NCI-H82 treated with DMSO at 0.1 percent for 48 hours (cell line): ENCODE measurements around the gene OR4Q2.
"Not testable (repeated sequence)": the region's sequence is repeated elsewhere in the genome, so short reads cannot be mapped to it uniquely, and the experiment has no call there.

Source experiments
- DNase-seq: peaks from one replicate; lab custom pipeline; 2025; ENCODE audit not compliant: unreplicated experiment; lab: John Stamatoyannopoulos, UW

OR4Q2 gene

GRCh38 chr14:20001863-20002262 is at the start of gene OR4Q2:
Gene OR4Q2 (plus strand): TSS chr14:20002163.
- DNase-seq: no peak

GRCh38 chr14:19969735-19970134 is 32.2 kb upstream of the OR4Q2 start:
- not testable (repeated sequence) for DNase-seq

GRCh38 chr14:19974844-19975243 is 27.1 kb upstream of the OR4Q2 start:
- DNase-seq: no peak

GRCh38 chr14:19975291-19975690 is 26.7 kb upstream of the OR4Q2 start, which contains the start of gene OR4K15:
Gene OR4K15 (plus strand): TSS chr14:19975591. CDS start chr14:19975591, 0 bp downstream.
- DNase-seq: no peak

- DNase-seq: no peak
Measured at GRCh38 chr14:19993438-19993837, 8.5 kb upstream of the OR4Q2 start.

- no peak for DNase-seq
Measured at GRCh38 chr14:20002319-20002718, 356 bp downstream of the OR4Q2 start.

- DNase-seq: no peak
Measured at GRCh38 chr14:20008156-20008555, 6.2 kb downstream of the OR4Q2 start.

GRCh38 chr14:20019257-20019865 is 17.4 kb downstream of the OR4Q2 start, which contains the start of gene OR4K14:
Gene OR4K14 (minus strand): TSS chr14:20019307. CDS start chr14:20015193, 4,114 bp downstream.
- no peak for DNase-seq

- no peak for DNase-seq
Measured at GRCh38 chr14:20031058-20031457, 29.1 kb downstream of the OR4Q2 start.

- no peak for DNase-seq
Measured at GRCh38 chr14:20035449-20035848, 33.5 kb downstream of the OR4Q2 start.

GRCh38 chr14:20035938-20036337 is 34.0 kb downstream of the OR4Q2 start, which contains the start of gene OR4K13:
Gene OR4K13 (minus strand): TSS chr14:20036038. CDS start chr14:20034758, 1,280 bp downstream.
- DNase-seq: no peak

- DNase-seq: no peak
Measured at GRCh38 chr14:20044243-20044642, 42.3 kb downstream of the OR4Q2 start.

- DNase-seq: no peak
Measured at GRCh38 chr14:20048202-20048601, 46.2 kb downstream of the OR4Q2 start.
